Thoracic aorta (tissue), 2 donors: Measurements from ENCODE around the gene MAGI1. TPM values are rescaled to one million over a fixed set of nuclear protein-coding genes. Genes with fewer than 3 reads are reported as not detected.

Experiments
- ATAC-seq: fragments of 150-250 bp; one replicate; pipeline ENCODE4 v1.8.0; 2017; ENCODE audit warnings: low read depth; ENCODE audit not compliant: insufficient number of reproducible peaks, low FRiP score
- DNase-seq: peaks from one replicate; pipeline ENCODE4 v3.0.0-alpha.2; 2020; ENCODE audit warnings: low spot score
- H3K27ac ChIP-seq, 2 donors: fragments of 200-600 bp; sonication (generic); 1 replicate in 1 of 2; 2 replicates in 1 of 2; pipeline ENCODE4 v1.5.1; 2016; ENCODE audit warnings: mild to moderate bottlenecking in 2 of 2, moderate library complexity in 2 of 2
- H3K27me3 ChIP-seq: fragments of 200-600 bp; sonication (generic); replicated peaks from 2 replicates; pipeline ENCODE4 v1.6.0; 2016; ENCODE audit warnings: mild to moderate bottlenecking; ENCODE audit not compliant: insufficient read depth
- H3K36me3 ChIP-seq: fragments of 200-600 bp; sonication (generic); one replicate; pipeline ENCODE4 v1.5.1; 2016
- H3K4me1 ChIP-seq, 2 donors: fragments of 200-600 bp; sonication (generic); 1 replicate in 1 of 2; 2 replicates in 1 of 2; pipeline versions ENCODE4 v1.5.1 to v1.6.0; 2016; ENCODE audit warnings: low read depth in 2 of 2, mild to moderate bottlenecking in 1 of 2; ENCODE audit not compliant: control insufficient read depth in 1 of 2
- H3K4me3 ChIP-seq: fragments of 200-600 bp; sonication (generic); 2 replicates; pipeline ENCODE4 v1.5.1; 2016; ENCODE audit warnings: mild to moderate bottlenecking
- H3K9me3 ChIP-seq: fragments of 200-600 bp; sonication (generic); 2 replicates; pipeline ENCODE4 v1.5.1; 2016
- CTCF ChIP-seq: fragments of 200-600 bp; sonication (generic); IDR thresholded peaks from one replicate; pipeline ENCODE4 v1.5.1; 2019; ENCODE audit warnings: antibody characterized with exemption
- total RNA-seq, 2 donors: library from RNA; depleted of rRNA; stranded (reverse); fragments of >200 nt; gene quantifications; one replicate each; pipeline versions ENCODE4 v1.1.0 to v1.2.3, GENCODE V29; 2016

MAGI1 gene
- total RNA-seq, 2 donors from 2014 or later = 48.2 to 88.5 TPM

GRCh38 chr3:65837604-65838003, 201.1 kb downstream of the MAGI1 start:
- Histone ChIP-seq H3K4me1 (peaks cover 0 to 9% of the 10 kb centered on the region in 2 donors), H3K9me3 (no peaks in the 10 kb centered on the region), H3K36me3 (no peaks in the 10 kb centered on the region), H3K27ac (no peak overlapping the region), H3K4me3 (no peak overlapping the region), H3K27me3 (no peaks in the 10 kb centered on the region)
- ATAC-seq (no peak), DNase-seq (no peak)
- no peak for TF ChIP-seq CTCF

- TF ChIP-seq CTCF = no peak
- H3K9me3 ChIP-seq = no peaks in the 10 kb centered on the region
- peaks cover 7 to 12% of the 10 kb centered on the region in 2 donors for H3K4me1 ChIP-seq
- H3K27me3 ChIP-seq = no peaks in the 10 kb centered on the region
- H3K27ac ChIP-seq = no peak overlapping the region
- no peak overlapping the region for H3K4me3 ChIP-seq
- DNase-seq (no peak), ATAC-seq (no peak)
- H3K36me3 ChIP-seq = no peaks in the 10 kb centered on the region
Measured at GRCh38 chr3:65836047-65836446, 202.7 kb downstream of the MAGI1 start.

GRCh38 chr3:65833761-65834505, 204.8 kb downstream of the MAGI1 start:
- no peak overlapping the region for H3K27ac ChIP-seq
- no peak for DNase-seq
- no peaks in the 10 kb centered on the region for H3K27me3 ChIP-seq
- no peak overlapping the region for H3K4me3 ChIP-seq
- no peaks in the 10 kb centered on the region for H3K9me3 ChIP-seq
- no peaks in the 10 kb centered on the region for H3K36me3 ChIP-seq
- no peak for TF ChIP-seq CTCF
- H3K4me1 ChIP-seq = peaks cover 7 to 12% of the 10 kb centered on the region in 2 donors
- ATAC-seq = no peak

- ATAC-seq = peak; percentile 38
- Histone ChIP-seq H3K4me1 (peaks cover 12% of the 10 kb centered on the region in 2 donors), H3K4me3 (peak overlapping the region; percentile 14), H3K27ac (no peak overlapping the region), H3K9me3 (no peaks in the 10 kb centered on the region), H3K36me3 (no peaks in the 10 kb centered on the region), H3K27me3 (no peaks in the 10 kb centered on the region)
- DNase-seq = no peak
- no peak for TF ChIP-seq CTCF
Measured at GRCh38 chr3:65831733-65832425, 206.8 kb downstream of the MAGI1 start.

- H3K4me3 ChIP-seq = peak overlapping the region; percentile 14
- H3K27me3 ChIP-seq = no peaks in the 10 kb centered on the region
- no peaks in the 10 kb centered on the region for H3K36me3 ChIP-seq
- DNase-seq (no peak), ATAC-seq (no peak)
- peaks cover 12% of the 10 kb centered on the region in 2 donors for H3K4me1 ChIP-seq
- no peaks in the 10 kb centered on the region for H3K9me3 ChIP-seq
- TF ChIP-seq CTCF = no peak
- no peak overlapping the region for H3K27ac ChIP-seq
Measured at GRCh38 chr3:65830948-65831732, 207.6 kb downstream of the MAGI1 start.
